ENCODE measurements around the gene ELF5. TPM values are rescaled to one million over a fixed set of nuclear protein-coding genes. Genes with fewer than 3 reads are reported as not detected.

The ELF5 gene
- total RNA-seq, 4 donors from 2014 or later = not detected

DNA sequence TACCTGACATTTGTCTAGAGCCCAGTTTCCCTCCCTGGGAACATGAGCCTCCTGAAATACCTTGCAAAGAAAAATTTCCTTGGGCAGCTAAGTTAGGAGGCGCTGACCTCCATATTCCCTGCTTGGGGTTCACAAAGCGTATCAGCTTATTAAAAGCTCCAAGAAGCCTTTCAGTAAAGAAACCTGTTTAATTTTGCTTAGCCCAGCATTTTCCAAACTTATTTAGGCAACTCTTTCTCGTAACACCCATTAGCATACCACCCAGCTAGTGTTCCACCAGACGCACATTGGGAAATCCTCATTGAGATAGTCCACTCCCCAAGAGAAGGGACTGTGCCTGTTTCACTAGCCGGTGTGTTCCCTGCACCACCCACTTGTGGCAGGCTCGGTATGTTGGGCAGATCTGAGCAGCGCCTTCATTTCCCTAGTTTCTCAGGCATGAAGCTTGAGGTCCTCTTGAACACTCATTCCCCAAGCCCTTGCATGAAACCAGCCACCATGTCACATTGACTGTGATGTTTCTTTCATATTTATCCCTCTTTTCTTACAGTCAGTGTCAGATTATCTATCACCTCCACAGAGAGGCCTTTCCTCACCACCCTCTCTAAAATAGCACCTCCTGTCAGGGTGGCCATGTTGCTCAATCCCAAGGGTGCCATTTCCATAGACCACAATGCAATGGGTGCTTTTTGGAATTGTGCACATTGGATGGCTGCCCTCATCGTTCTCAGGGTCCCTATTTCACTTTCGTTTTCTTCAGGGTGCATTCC, 12.5 kb upstream of the ELF5 start:
- no peaks in the 10 kb centered on the region for H3K9me3 ChIP-seq
- DNase-seq = no peak
- in situ Hi-C loops (cut with MboI; ENCODE audit: low pct_ligation_motif_present in 1 of 4, low pct_unique_long_range_greater_than_20kb in 1 of 4, low sequenced_read_pairs in 3 of 4) = no loop called here
- WGBS, 2 donors (ENCODE audit: low coverage in 1 of 2) = 84 to 100% methylated on average over 2 to 9 of the region's 9 CpGs
- H3K4me3 ChIP-seq = no peak overlapping the region
- H3K36me3 ChIP-seq = no peaks in the 10 kb centered on the region
- H3K4me1 ChIP-seq = no peaks in the 10 kb centered on the region
- no peaks in the 10 kb centered on the region for H3K27me3 ChIP-seq
- no peak for TF ChIP-seq POLR2A (IDR thresholded peaks at IDR 0.05)
- no peak for TF ChIP-seq POLR2AphosphoS5 (IDR thresholded peaks at IDR 0.05)
- no peak for TF ChIP-seq CTCF (IDR thresholded peaks at IDR 0.05)
- TF ChIP-seq EP300 (IDR thresholded peaks at IDR 0.05; ENCODE audit: low read depth) = no peak
- intact Hi-C loops (cut with DNase I; ENCODE audit: low total_unique reads) = no loop called here
- H3K27ac ChIP-seq = no peak overlapping the region

DNA sequence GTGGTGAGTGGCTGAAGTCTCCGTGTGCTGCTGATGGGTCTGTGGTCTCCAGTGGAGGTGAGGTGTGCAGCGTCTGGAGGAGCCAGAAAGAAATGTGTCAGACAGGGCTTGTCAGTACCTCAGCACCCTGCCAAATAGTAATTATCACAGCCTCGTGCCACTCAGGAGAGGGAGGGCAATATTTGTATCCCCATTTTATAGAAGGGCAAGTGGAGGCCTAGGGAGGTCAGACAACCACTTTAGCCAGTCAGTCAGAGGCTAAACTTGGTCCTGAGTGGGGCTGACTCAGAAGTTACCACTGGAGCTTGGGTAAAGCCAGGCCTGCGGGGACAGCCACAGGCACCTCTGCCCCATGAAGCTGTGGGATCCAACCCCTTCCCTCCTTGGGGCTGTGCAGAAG, 11.5 kb upstream of the ELF5 start:
- H3K4me3 ChIP-seq = no peak overlapping the region
- no peaks in the 10 kb centered on the region for H3K27me3 ChIP-seq
- intact Hi-C loops (cut with DNase I; ENCODE audit: low total_unique reads) (no loop called here), in situ Hi-C loops (cut with MboI; ENCODE audit: low pct_ligation_motif_present in 1 of 4, low pct_unique_long_range_greater_than_20kb in 1 of 4, low sequenced_read_pairs in 3 of 4) (no loop called here)
- no peaks in the 10 kb centered on the region for H3K36me3 ChIP-seq
- 71 to 90% methylated on average over 3 to 4 of the region's 4 CpGs for WGBS, 2 donors (ENCODE audit: low coverage in 1 of 2)
- TF ChIP-seq POLR2A (IDR thresholded peaks at IDR 0.05) (no peak), POLR2AphosphoS5 (IDR thresholded peaks at IDR 0.05) (no peak), EP300 (IDR thresholded peaks at IDR 0.05; ENCODE audit: low read depth) (no peak), CTCF (IDR thresholded peaks at IDR 0.05) (no peak)
- H3K4me1 ChIP-seq = no peaks in the 10 kb centered on the region
- H3K9me3 ChIP-seq = no peaks in the 10 kb centered on the region
- no peak overlapping the region for H3K27ac ChIP-seq
- DNase-seq = no peak

- no peaks in the 10 kb centered on the region for H3K36me3 ChIP-seq
- no peak for DNase-seq
- TF ChIP-seq POLR2AphosphoS5 (IDR thresholded peaks at IDR 0.05) (no peak), EP300 (IDR thresholded peaks at IDR 0.05; ENCODE audit: low read depth) (no peak), POLR2A (IDR thresholded peaks at IDR 0.05) (no peak), CTCF (IDR thresholded peaks at IDR 0.05) (no peak)
- H3K27ac ChIP-seq = no peak overlapping the region
- WGBS, 2 donors (ENCODE audit: low coverage in 1 of 2) = 81% methylated on average over 12 of the region's 12 CpGs; no CpG with 5 or more reads in 1 of the 2 donors
- intact Hi-C loops (cut with DNase I; ENCODE audit: low total_unique reads) = no loop called here
- no peak overlapping the region for H3K4me3 ChIP-seq
- no peaks in the 10 kb centered on the region for H3K27me3 ChIP-seq
- H3K4me1 ChIP-seq = no peaks in the 10 kb centered on the region
- in situ Hi-C loops (cut with MboI; ENCODE audit: low pct_ligation_motif_present in 1 of 4, low pct_unique_long_range_greater_than_20kb in 1 of 4, low sequenced_read_pairs in 3 of 4) = no loop called here
- no peaks in the 10 kb centered on the region for H3K9me3 ChIP-seq
Observed at GRCh38 chr11:34524696-34525095, 11.1 kb upstream of the ELF5 start.

DNA sequence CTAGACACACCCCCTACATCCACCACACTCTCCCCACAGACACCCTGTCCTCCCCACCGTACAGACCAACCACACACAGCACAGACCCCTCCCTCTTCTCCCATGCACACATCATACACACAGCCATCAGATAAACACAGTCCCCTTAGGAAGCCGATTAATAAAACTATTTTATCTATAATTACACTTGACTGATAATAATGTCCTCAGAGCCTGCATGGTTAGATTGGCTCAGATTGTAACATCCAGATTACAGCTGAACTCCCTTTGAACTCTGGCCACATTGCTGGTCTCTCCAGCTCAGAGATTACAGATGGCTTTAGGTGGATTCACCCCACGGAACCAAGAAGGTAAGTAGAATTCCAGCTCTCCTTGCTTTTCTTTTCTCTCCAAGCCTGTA, 9.5 kb upstream of the ELF5 start:
- no peak for TF ChIP-seq CTCF (IDR thresholded peaks at IDR 0.05)
- no peak for TF ChIP-seq POLR2A (IDR thresholded peaks at IDR 0.05)
- TF ChIP-seq EP300 (IDR thresholded peaks at IDR 0.05; ENCODE audit: low read depth) = no peak
- no peak for TF ChIP-seq POLR2AphosphoS5 (IDR thresholded peaks at IDR 0.05)
- Histone ChIP-seq H3K36me3 (no peaks in the 10 kb centered on the region), H3K27ac (no peak overlapping the region), H3K4me3 (no peak overlapping the region), H3K27me3 (no peaks in the 10 kb centered on the region), H3K9me3 (no peaks in the 10 kb centered on the region), H3K4me1 (no peaks in the 10 kb centered on the region)
- in situ Hi-C loops (cut with MboI; ENCODE audit: low pct_ligation_motif_present in 1 of 4, low pct_unique_long_range_greater_than_20kb in 1 of 4, low sequenced_read_pairs in 3 of 4) (no loop called here), intact Hi-C loops (cut with DNase I; ENCODE audit: low total_unique reads) (no loop called here)
- WGBS, 2 donors (ENCODE audit: low coverage in 1 of 2) = 73 to 81% methylated on average over 3 of the region's 3 CpGs
- DNase-seq = no peak

Data from transverse colon (tissue), 4 donors.